LNCAP (cell line): Measurements from ENCODE around the gene TBPL1.

Experiments used
- TF ChIP-seq, protein P1 (sequence below): fragments of 450-650 bp; IDR thresholded peaks from 2 replicates; pipeline ENCODE4 v1.5.1; 2017; ENCODE audit warnings: mild to moderate bottlenecking

TBPL1 gene

DNA sequence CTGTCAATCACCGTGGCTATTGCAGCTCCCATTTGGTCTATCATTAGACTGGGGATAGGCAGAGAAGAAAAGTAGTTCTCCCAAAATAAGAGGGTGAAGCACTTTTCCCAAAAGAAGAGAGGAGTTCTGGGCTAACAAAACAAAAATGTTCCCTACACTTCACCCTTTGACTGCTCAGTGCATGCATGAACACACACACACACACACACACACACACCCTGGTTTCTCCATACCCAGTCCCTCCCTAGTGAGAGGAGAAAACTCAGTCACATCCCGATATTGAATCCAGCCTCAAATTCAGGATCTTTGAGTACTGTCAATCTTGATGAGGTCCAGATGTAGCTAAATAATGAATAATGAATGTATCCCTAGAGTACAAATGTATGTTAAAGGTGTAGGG lies 4.6 kb upstream of the TBPL1 start:
- TF ChIP-seq, protein P1, sequence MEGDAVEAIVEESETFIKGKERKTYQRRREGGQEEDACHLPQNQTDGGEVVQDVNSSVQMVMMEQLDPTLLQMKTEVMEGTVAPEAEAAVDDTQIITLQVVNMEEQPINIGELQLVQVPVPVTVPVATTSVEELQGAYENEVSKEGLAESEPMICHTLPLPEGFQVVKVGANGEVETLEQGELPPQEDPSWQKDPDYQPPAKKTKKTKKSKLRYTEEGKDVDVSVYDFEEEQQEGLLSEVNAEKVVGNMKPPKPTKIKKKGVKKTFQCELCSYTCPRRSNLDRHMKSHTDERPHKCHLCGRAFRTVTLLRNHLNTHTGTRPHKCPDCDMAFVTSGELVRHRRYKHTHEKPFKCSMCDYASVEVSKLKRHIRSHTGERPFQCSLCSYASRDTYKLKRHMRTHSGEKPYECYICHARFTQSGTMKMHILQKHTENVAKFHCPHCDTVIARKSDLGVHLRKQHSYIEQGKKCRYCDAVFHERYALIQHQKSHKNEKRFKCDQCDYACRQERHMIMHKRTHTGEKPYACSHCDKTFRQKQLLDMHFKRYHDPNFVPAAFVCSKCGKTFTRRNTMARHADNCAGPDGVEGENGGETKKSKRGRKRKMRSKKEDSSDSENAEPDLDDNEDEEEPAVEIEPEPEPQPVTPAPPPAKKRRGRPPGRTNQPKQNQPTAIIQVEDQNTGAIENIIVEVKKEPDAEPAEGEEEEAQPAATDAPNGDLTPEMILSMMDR, result no peak

- TF ChIP-seq, protein P1, result no peak
These were observed 1.8 kb upstream of the TBPL1 start for GRCh38 chr6:133951227-133951626.

DNA sequence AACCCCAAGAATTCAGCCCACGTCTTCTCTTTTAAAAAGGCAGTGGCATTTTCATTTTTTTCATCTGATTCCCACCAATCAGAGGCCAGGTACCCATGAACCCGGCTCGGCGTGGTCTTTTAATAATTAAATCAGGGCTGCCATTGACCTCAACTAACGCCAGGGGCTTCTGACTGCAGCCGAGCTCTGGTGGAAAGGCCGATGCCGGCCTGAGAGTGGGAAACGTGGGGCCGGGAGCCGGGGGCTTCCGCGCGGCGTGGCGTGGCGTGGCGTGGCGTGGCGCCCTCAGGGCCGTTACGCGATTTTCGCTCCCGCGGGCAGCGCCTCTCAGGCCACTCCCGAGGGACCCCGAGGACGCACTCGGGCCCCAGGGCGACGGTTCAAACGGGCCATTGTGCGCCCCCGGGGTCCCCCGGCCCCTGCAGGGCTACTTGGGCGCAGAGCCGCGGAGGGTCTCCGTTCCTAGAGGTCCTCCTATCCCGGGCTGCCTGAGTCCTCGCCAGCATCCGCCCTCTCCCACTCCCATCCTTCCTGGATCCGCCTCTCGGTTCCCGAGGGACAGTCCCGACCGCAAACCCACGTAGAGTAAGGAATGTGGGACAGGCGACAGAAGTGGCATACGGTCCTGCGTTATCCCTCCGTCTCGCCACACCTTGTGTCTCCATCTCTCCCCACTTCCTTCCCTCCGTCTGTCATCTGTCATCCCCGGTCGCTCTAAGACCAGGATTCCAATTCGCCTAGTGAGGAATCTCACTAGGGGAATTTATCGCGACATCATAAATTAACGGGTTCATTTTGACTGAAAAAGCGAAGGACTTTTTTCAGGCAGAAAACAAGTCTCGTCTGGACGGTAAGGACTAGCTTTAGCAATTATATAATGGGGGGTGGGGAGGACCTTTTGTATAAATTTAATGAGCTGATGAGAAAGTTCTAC lies 876 bp upstream of the TBPL1 start:
- TF ChIP-seq, protein P1, result peak; percentile 22; the same call in 1 of the 2 replicates

GRCh38 chr6:133953634-133954415 lies 801 bp downstream of the TBPL1 start:
- TF ChIP-seq, protein P1, result no peak

DNA sequence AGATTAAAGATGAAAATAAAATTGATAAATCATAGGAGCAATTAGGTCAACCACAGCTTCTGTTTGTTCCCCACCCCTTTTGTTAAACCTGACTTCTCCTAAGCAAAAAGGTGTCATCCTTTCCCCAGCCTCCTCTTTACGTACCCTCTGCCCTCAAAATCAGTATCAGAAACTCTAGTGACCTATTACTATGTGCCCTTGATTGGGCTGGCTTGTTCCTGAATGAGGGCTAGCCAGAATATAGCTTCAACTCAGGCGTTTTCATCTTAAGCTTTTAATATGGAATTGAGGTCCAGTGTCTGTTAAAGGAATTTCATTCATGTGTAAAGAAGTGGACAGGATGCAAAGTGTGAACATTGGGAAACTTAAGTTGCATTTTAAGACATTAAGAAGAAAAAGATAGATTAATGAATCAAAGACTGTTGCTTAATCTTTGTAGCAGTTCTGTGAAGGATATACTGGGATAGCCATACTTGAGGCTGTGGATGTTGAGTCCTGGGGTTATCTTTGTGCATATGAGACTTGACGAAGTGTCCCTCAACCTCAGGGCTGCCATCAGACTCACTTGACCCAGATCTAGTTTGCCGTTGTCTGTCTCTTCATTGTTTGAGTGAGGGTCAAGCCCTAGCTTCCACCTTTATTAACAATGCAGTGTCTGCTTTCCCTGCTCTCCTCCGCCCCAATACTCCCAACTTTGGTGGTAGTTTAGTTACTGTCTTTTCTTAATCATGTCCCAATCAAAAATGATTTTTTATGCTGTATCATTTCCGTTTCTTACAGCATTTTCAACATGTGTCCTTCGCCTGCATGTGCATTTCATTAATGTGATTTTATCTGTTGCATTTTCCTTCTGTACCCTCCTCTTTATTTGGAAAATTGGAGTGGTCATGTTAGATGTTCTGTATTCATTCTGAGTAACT lies 1.9 kb downstream of the TBPL1 start:
- TF ChIP-seq, protein P1, result no peak

GRCh38 chr6:133955582-133956415 lies 2.8 kb downstream of the TBPL1 start:
- TF ChIP-seq, protein P1, result no peak
